Keratinocyte (primary cell): ENCODE measurements around the gene DIS3L2. TPM values are rescaled to one million over a fixed set of nuclear protein-coding genes. Genes with fewer than 3 reads are reported as not detected.

Experiments used
- DNase-seq: peaks from one replicate; pipeline ENCODE4 v3.0.0-alpha.2; 2011; ENCODE audit warnings: low read depth, missing footprints, low spot score
- FAIRE-seq: peaks from 2 replicates; lab custom pipeline; 2011; peaks lifted over from hg19 to GRCh38; lab: Jason Lieb, UNC
- H2AFZ ChIP-seq: 2 replicates; pipeline ENCODE4 v1.6.0; 2012; ENCODE audit warnings: low read length, control low read depth, inconsistent platforms; ENCODE audit not compliant: control insufficient read depth
- H3K27ac ChIP-seq: 2 replicates; pipeline ENCODE4 v1.5.1; 2011; ENCODE audit warnings: low read length; ENCODE audit not compliant: control insufficient read depth, insufficient read depth
- H3K27me3 ChIP-seq: 3 replicates; pipeline ENCODE4 v1.6.0; 2011; ENCODE audit warnings: low read length; ENCODE audit not compliant: control insufficient read depth, insufficient read depth; ENCODE audit errors: extremely low read depth
- H3K36me3 ChIP-seq, 2 experiments: 2 replicates in 1 of 2; 3 replicates in 1 of 2; pipeline ENCODE4 v1.5.1; 2011; ENCODE audit warnings: low read length in 2 of 2, mild to moderate bottlenecking in 1 of 2; ENCODE audit not compliant: control insufficient read depth in 2 of 2, insufficient read depth in 2 of 2; ENCODE audit errors: extremely low read depth in 1 of 2
- H3K4me1 ChIP-seq: 3 replicates; pipeline ENCODE4 v1.5.1; 2011; ENCODE audit warnings: low read length; ENCODE audit not compliant: control insufficient read depth, insufficient read depth; ENCODE audit errors: extremely low read depth
- H3K4me2 ChIP-seq: 3 replicates; pipeline ENCODE4 v1.6.0; 2011; ENCODE audit warnings: low read depth, low read length; ENCODE audit not compliant: control insufficient read depth, insufficient read depth; ENCODE audit errors: extremely low read depth
- H3K4me3 ChIP-seq, 3 experiments: fragments of 200-600 bp in 1 of 3; sonication (generic) in 1 of 3; 2 replicates in 2 of 3; 3 replicates in 1 of 3; pipeline ENCODE4 v1.5.1; 2011 to 2016; ENCODE audit warnings: low read length in 3 of 3, mild to moderate bottlenecking in 3 of 3, control low read depth in 2 of 3, inconsistent platforms in 1 of 3, low read depth in 1 of 3, mixed read lengths in 1 of 3, mixed run types in 1 of 3, moderate library complexity in 1 of 3; ENCODE audit not compliant: control insufficient read depth in 2 of 3, insufficient read depth in 2 of 3; ENCODE audit errors: extremely low read depth in 1 of 3
- H3K79me2 ChIP-seq: 2 replicates; pipeline ENCODE4 v1.6.0; 2012; ENCODE audit warnings: low read length; ENCODE audit not compliant: control insufficient read depth, insufficient read depth
- H3K9ac ChIP-seq: 3 replicates; pipeline ENCODE4 v1.6.0; 2011; ENCODE audit warnings: low read length; ENCODE audit not compliant: control insufficient read depth, insufficient read depth; ENCODE audit errors: extremely low read depth
- H3K9me1 ChIP-seq: 3 replicates; pipeline ENCODE4 v1.6.0; 2011; ENCODE audit warnings: low read length; ENCODE audit not compliant: control insufficient read depth, insufficient read depth; ENCODE audit errors: extremely low read depth
- H3K9me3 ChIP-seq: 2 replicates; pipeline ENCODE4 v1.5.1; 2012; ENCODE audit warnings: low read depth, low read length; ENCODE audit not compliant: control insufficient read depth
- H4K20me1 ChIP-seq: 3 replicates; pipeline ENCODE4 v1.6.0; 2011; ENCODE audit warnings: low read length; ENCODE audit not compliant: control insufficient read depth, insufficient read depth; ENCODE audit errors: extremely low read depth
- EZH2 ChIP-seq: IDR thresholded peaks from one replicate; pipeline ENCODE4 v1.6.1; 2012; ENCODE audit warnings: inconsistent platforms, mild to moderate bottlenecking, low read length, moderate library complexity
- dilution Hi-C: fragments of 300-500 bp; cut with MboI; formaldehyde crosslinking; loops from one replicate; pipeline ENCODE4 v1.7.0; 2020; ENCODE audit warnings: low sequenced_read_pairs; ENCODE audit not compliant: extremely low pct_ligation_motif_present
- polyA plus RNA-seq, 5 experiments: library from polyadenylated mRNA; depleted of rRNA in 3 of 5; stranded (reverse) in 3 of 5; stranded (forward) in 1 of 5; unstranded in 1 of 5; fragments of >200 nt; gene quantifications; 1 replicate in 1 of 5; 2 replicates in 3 of 5; 3 replicates in 1 of 5; pipeline versions ENCODE4 v1.2.1 to v1.2.3, GENCODE V29; 2011 to 2012; ENCODE audit warnings: missing spikeins in 2 of 5, low read depth in 1 of 5, low replicate concordance in 1 of 5
- TF ChIP-seq, protein P1 (sequence below), 3 experiments: IDR thresholded peaks in 1 of 3; conservative IDR thresholded peaks in 1 of 3; optimal IDR thresholded peaks in 1 of 3; 2 replicates in 2 of 3; 3 replicates in 1 of 3; pipeline versions ENCODE3 to v1.5.1; 2011; ENCODE audit warnings: low read length in 3 of 3, mild to moderate bottlenecking in 3 of 3, moderate library complexity in 2 of 3, control low read depth in 1 of 3, inconsistent platforms in 1 of 3; ENCODE audit not compliant: insufficient read depth in 2 of 3; ENCODE audit errors: extremely low read depth in 1 of 3

Gene DIS3L2
- polyA plus RNA-seq, 1 donor (not counting 4 experiments of a cell fraction or from before 2014, with no cell fraction given) = 8.6 TPM

DNA sequence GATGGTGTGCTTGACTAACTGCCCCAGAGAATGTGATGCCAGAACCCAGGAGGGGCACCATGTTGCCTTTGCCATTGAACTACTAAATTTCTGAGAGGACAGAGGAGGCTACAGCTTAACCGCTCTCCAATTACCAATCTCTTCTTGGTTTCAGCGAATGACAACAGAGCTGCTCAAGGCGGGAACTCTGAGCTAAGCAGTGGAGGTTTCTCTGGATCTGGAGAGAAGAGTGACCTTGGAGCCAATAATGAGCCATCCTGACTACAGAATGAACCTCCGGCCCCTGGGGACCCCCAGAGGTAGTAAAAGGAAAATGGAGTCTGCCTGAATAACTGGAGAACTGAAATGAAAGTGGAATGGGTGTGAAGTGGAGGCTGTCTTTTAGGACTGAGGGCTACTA, 53.2 kb downstream of the DIS3L2 start:
- Histone ChIP-seq H3K36me3 (peaks cover 2 to 6% of the 10 kb centered on the region in 2 experiments), H3K27ac (no peak overlapping the region), H2AFZ (no peak overlapping the region), H3K9me3 (no peaks in the 10 kb centered on the region), H3K4me1 (peaks cover 23% of the 10 kb centered on the region), H3K4me2 (peak overlapping the region; percentile 49), H4K20me1 (peaks cover 2% of the 10 kb centered on the region), H3K27me3 (no peaks in the 10 kb centered on the region), H3K9me1 (no peaks in the 10 kb centered on the region), H3K79me2 (no peaks in the 10 kb centered on the region), H3K9ac (no peak overlapping the region), H3K4me3 (no peak overlapping the region)
- dilution Hi-C loops = no loop called here
- TF ChIP-seq, protein P1, sequence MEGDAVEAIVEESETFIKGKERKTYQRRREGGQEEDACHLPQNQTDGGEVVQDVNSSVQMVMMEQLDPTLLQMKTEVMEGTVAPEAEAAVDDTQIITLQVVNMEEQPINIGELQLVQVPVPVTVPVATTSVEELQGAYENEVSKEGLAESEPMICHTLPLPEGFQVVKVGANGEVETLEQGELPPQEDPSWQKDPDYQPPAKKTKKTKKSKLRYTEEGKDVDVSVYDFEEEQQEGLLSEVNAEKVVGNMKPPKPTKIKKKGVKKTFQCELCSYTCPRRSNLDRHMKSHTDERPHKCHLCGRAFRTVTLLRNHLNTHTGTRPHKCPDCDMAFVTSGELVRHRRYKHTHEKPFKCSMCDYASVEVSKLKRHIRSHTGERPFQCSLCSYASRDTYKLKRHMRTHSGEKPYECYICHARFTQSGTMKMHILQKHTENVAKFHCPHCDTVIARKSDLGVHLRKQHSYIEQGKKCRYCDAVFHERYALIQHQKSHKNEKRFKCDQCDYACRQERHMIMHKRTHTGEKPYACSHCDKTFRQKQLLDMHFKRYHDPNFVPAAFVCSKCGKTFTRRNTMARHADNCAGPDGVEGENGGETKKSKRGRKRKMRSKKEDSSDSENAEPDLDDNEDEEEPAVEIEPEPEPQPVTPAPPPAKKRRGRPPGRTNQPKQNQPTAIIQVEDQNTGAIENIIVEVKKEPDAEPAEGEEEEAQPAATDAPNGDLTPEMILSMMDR (optimal IDR thresholded peaks at IDR 0.05 in 1 of 3, IDR thresholded peaks at IDR 0.05 in 1 of 3, conservative IDR thresholded peaks at IDR 0.05 in 1 of 3; ENCODE audit: extremely low read depth in 1 of 3, insufficient read depth in 2 of 3, low read length in 3 of 3) = no peak
- TF ChIP-seq EZH2 = no peak
- DNase-seq (no peak), FAIRE-seq (no peak)

DNA sequence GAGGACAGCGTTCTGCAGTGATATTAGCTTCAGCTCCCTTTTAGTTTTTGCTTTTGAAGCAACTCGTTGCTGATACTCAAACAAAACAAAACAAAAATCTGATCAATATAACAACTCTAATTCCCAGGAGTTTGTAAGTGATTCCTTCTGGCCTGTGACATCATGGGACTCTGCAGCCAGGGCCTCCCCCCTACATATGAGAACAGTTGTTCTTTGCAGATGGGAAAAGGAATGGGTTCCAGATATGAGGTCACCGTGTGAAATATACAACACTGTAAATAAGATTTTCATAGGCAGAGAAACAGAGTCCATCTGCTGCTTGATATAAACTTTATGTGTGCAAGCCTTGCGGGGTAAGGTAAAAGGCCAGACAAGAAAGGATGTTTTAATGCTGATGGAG, 56.7 kb downstream of the DIS3L2 start:
- DNase-seq (no peak), FAIRE-seq (peak; percentile 36)
- Histone ChIP-seq H3K9me3 (no peaks in the 10 kb centered on the region), H3K27ac (no peak overlapping the region), H4K20me1 (peaks cover 4% of the 10 kb centered on the region), H3K4me3 (no peak overlapping the region), H3K9me1 (no peaks in the 10 kb centered on the region), H3K36me3 (peaks cover 5 to 6% of the 10 kb centered on the region in 2 experiments), H3K4me1 (peaks cover 16% of the 10 kb centered on the region), H2AFZ (no peak overlapping the region), H3K27me3 (no peaks in the 10 kb centered on the region), H3K4me2 (no peak overlapping the region), H3K79me2 (no peaks in the 10 kb centered on the region), H3K9ac (no peak overlapping the region)
- TF ChIP-seq EZH2 = no peak
- TF ChIP-seq, protein P1 (optimal IDR thresholded peaks at IDR 0.05 in 1 of 3, IDR thresholded peaks at IDR 0.05 in 1 of 3, conservative IDR thresholded peaks at IDR 0.05 in 1 of 3; ENCODE audit: extremely low read depth in 1 of 3, insufficient read depth in 2 of 3, low read length in 3 of 3) = no peak
- dilution Hi-C loops = no loop called here
